GM18526 (cell line): Measurements from ENCODE around the gene NXPH1.

ENCODE experiments used
- POLR2A ChIP-seq: IDR thresholded peaks from 3 replicates; pipeline ENCODE4 v1.6.1; 2011; ENCODE audit not compliant: insufficient read length; ENCODE audit errors: extremely low read depth

The NXPH1 gene

DNA sequence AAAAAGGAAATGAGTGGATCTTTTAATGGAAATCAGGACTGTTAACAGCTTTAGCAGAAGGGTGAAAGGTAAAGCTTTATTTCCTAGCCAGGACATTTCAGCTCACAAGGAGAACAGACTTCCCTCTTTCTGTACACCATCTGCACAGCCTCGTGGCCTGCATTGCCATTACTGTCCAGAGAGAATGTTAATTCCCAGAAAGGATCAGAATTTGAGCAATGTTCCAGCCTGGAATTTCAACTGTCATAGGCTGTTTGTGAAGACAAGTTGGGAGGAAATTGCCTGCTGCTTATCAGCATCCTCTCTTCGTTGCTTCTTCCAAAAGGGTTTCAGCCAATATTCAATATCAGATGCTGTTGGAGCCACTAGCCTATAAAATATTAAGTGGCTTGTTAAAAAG, 22.0 kb downstream of the NXPH1 start:
- TF ChIP-seq POLR2A = no peak

DNA sequence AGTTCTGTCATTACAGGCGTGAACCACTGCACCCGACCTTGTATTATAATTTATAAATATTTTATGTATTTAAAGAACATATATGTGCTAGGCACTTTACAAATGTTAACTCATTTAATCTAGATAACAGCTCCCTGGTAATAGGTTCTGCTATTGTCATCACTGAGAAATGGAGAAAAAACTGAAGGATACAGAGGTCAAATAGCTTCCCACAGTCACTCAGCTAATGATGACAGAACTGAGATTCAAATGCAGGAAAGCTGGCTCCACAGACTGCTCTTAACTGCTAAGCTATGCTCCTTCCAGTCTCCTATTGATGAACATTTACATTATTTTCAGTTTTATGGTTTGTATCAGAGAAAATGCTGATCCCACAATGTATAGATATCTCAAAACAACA, 28.9 kb downstream of the NXPH1 start:
- no peak for TF ChIP-seq POLR2A

DNA sequence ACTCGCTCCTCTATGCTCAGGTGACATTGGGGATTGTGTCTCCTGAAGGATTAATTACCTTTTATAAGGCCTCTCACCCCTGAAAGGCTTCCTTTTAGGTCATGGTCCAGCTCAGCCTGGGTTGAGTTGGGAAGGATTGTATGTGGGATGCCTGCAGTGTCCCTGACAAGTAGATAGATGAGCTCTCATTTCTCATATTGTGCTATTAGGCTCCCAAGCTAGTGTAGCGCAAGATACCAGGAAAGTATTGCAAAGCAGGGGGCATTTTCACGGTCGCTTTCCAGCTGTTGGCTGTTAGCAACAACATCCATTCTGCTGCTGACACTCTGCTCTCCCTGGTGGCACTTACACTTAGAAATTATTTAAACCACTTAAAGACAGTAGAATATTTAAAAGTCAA, 31.9 kb downstream of the NXPH1 start:
- no peak for TF ChIP-seq POLR2A

DNA sequence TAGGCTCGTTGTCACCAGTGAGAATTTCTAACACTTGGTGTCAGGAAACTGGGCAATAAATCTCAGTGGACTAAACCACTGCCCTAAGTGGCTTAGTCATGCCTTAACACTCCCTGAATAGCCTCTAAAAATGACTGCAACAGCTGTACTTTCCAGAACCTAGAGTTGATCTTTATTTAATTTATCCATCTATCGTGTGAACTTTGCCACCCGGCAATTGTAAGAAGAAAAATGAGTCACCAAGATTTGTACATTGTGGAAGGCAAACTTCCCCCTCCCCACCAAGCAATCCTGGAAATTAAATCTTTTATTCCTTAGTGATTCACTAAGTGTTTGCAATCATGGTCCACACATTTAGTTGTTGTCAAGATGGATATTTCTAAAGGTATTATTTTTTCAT, 47.1 kb downstream of the NXPH1 start:
- no peak for TF ChIP-seq POLR2A

DNA sequence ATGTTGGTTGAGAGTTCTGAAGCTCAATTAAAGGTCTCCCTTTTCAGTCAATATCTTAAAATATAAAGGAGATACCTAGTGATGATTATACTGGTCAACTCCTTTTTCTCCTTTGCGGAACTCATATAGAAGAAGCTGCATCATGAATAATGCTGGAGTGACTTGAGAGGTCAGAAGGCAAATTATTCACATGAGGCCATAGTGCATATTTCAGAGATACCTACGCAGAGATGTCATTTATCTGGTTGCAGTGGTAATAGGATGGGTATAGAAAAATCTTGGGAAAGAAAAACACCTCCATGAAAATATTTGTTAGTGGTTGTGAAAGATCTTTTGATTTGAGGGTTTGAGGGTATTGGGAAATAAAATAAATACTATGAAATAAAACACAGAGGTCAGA, 47.7 kb downstream of the NXPH1 start:
- TF ChIP-seq POLR2A = no peak

DNA sequence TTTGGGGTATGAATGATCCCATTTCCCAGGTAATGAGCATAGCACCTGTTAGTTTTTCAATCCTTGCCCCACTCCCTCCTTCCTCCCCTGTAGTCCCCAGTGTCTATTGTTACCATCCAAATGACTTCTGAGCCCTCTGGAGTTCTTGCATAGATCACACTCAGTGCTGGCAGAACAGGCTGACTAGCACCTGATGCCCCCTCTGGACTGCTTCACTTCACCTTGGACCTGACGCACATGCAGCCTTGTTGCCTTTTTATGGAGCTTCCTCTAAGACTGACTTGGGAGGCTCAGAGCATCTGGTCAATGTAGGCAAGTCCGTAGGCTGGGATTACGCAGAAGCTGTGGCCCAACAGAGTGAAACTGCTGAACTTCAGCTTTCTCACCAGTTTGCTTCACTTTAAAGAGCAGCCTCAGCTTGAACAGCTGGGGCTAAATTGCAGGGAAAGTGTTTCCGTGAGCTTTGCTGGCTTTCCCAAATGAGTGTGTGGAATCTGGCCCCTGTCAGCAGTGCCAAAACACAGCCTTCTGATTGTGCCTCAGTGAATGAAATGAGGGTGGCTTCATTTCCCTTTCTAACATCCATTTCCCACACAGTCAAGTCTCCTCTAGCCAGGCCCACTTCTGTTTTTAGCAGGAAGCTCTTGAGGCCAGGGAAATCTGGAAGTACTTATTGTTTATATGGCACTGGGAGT, 48.5 kb downstream of the NXPH1 start:
- no peak for TF ChIP-seq POLR2A

DNA sequence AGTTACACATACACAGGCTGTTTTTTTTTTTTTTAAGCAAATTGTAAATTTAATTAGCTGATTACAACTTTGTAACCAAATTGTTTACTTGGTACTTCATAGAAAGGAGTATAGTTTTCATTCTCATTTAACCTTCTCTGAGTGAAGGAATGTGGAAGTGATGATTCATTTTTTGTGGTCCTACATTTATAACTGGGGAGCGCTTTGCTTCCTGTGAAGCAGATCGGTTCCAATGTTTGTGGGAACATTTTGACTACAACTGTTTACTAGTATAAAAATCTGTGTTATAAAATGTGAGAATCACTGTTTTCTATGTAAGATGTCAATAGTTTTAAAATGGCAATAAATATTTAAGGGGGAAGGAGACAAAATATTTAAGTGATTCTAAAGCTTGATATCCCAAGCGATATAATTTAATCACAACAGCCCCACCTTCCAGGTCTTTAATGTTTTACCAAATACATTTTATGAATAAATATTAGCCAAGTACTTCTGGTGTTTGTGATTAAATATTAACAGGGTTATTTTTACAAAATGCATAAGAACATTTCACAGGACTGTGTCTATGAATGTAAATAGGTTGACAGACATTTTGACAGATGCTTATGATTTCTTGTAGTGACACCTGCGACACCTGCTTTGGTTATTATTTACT, 57.1 kb downstream of the NXPH1 start:
- TF ChIP-seq POLR2A = no peak

DNA sequence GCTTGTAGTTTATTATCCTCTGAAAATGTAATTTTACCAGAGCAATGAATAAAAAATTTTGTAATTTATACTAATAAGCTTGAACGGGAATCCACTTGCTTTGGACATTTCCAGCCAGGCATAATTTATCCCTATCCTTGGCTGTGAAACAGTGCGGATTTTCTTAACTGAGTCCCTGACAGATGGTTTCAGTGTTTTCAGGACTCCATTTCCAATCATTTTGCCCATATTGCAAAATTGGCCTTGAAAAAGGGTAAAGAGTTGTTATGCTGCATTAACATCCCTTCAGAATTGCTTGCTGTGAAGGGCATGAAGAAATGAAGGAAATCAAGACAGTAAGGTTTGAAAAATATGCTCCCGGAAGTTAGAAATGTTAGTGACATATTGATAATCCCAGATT, 57.7 kb downstream of the NXPH1 start:
- no peak for TF ChIP-seq POLR2A

DNA sequence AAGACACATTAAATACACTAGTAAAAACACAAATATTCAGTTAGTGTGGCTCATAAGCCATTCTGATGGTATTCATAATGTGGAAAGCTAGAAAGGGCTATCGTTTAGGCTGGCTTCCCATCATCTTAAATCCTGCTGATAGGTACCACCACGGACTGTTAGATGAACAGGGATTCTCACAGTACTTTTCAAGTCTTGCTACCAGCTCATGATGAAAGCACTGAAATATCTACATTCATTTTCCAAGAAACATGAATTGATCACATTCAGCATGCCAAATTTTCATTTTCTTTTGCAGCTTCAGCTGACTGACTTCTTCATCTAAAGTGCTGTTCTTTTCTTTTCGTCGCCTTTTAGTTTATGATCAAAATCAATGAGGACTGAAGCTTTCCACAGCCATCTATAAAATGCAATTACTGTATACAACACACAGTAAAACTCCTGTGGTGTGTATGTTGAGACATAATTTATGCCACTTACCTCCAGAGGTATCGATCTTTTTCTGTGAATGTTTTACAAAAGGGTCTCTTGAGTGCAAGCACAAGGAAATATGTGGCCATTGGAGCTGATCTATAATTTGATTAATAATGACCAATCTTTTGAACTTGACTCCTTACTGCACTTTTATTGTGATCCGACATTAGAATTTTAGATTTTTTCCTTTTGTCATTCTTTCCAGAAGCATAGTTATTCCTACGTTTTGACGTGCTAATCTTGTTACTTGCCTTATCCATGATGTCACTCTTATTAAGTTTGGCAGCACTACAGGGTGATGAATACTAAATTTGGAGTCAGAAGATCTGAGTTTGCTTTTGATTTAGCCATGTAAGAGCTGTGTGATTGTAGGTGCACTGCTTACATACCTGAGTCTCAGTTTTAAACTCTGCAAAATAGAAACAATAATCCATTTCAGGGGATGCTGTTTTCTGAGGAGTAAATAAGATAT, 58.4 kb downstream of the NXPH1 start:
- TF ChIP-seq POLR2A = no peak

DNA sequence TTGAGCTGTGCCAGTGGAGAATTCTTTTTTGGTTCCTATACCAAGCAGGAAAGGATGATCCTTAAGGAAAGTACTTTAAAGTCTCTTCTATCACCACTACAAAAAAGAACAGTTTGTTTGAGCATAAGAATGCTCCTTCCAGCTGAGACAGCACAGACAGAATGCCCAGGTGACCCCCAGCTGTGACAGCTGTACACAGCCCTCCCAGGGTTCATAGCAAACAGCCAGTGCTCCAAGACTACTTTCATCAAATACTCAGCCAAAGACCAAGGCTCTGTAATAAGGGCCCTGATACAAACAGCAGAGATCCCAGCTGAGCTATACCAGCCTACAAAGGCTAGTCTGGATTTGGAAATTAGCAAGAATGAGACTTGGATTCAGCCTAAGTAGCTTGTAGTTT, 65.7 kb downstream of the NXPH1 start:
- TF ChIP-seq POLR2A = no peak

DNA sequence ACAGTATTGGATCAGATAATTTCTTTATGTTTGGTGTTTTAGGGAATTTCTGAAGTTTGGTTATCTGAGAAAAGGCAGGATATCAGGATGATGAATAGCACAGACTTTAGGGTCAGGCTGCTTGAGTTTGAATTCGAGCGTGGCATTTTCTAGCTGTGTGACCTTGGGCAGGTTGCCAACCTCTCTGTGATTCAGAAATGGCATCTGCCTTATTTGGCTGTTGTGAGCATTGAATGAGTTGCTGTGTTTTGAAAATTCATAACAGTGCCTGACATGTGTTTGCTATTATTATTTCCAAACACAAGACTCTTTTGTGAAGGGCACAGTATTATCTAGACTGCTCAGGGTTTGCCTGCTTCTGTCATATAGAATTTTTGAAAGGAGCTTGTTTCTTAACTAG, 66.9 kb downstream of the NXPH1 start:
- no peak for TF ChIP-seq POLR2A

DNA sequence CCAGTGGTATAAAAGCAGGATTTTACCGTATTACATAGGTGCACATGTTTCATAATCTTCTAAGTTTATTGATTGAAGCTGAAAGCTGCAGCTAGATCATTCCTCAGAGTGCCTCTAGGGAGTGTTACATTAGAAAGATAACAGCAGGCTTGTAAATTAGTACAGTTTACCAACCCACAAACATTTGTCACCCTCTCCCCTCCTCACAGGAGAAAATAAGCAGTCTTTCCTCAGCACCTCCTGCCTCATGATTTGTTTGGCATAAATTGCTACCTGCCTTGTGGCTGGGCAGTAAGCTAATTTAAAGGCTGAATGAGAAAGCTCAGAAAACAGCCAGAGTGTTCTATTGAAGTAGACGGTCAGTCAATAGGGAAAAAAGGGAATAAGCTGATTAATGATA, 74.2 kb downstream of the NXPH1 start:
- TF ChIP-seq POLR2A = no peak

DNA sequence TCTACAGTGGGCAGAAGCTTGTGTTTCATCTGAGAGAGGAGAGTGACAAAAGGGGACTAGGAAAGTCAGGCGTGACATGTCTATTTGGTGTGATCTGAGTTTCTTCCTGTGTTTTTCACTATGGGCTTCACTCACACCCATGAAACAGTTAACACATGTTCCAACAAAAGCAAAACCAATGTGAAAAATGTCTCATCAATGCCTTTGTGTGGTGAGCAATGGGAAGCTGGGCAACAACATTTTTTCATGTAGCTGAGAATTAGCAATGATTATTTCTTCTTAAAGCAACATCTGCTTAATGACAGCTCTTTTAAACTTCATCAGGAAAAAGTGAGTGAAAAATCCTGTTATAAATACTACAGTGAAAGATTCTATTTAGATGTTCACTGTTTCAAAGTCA, 76.2 kb downstream of the NXPH1 start:
- no peak for TF ChIP-seq POLR2A

DNA sequence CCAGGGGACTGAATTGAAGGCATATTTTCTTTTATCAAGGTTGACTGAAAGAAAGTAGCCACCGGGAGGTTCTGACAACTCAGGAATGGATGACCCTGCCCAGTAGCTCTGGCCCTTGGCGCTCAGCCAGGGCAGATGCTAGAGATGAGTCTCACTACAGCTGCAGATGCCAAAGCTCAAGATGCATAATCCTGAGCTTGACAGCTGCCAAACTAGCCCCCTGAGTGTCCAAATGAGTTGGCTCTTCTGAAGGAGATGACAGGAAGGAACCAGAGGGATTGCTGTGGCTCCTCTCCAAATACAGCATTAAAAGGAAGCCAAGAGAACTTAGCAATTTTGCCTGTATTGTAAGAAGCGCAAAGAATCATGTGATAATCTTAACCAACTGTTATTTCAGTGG, 78.4 kb downstream of the NXPH1 start:
- no peak for TF ChIP-seq POLR2A

DNA sequence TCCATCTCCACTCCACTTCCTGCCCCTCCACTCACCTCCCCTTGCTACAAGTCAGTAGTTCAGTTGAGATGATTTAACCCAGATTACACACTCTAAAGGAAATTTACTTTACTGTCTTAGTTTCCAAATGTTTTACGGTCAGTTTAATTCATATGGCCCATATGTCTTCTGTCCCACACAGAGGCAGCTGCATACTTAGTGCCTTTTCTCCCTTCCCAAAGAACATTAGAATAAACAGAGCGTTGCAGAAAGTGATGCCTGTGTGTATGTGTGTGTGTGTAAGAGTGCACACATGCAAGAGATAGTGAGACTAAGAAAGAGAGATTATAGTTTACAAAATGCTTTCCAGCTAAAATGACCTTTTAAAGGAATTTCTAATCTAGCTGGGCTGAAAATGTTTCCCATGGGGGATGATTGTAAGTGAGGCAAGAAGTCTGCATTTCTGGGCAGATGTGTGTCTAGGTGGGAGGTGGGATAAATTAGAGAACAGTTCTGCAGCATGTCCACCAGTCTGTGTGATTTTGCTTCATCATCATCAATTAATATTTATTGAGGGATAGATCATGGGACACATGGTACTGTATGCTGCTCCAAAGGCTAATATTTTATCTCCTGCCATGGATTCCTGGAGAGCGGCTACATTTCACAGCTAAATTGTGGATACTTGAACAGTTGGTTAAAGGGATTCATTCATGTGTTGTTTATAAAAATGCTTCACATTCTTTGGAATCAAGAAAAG, 81.5 kb downstream of the NXPH1 start:
- TF ChIP-seq POLR2A = no peak

DNA sequence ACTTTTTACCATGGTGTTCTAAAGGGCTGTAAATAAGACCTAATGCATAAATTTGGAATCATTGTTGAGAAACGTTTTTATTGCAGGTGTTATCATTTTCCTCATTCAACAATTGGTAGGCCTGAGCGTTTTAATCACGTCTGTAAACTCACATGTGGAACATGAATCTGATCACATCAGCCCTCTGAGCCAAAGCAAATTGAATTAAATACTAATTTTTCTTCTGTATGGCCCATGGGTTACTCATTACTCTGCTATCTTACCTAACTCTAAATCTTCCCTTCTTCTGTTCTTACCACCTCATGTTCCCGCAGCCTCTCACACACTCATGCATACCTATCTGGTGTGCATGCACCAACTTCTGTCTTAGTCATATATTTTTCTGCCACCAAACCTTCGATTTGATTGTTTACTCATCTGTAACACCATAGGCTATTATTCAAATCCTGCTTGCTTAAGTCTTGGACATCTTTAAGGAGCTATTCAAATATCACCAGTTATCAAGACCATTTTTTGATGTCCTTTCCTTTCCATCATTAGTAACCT, 82.3 kb downstream of the NXPH1 start:
- no peak for TF ChIP-seq POLR2A

DNA sequence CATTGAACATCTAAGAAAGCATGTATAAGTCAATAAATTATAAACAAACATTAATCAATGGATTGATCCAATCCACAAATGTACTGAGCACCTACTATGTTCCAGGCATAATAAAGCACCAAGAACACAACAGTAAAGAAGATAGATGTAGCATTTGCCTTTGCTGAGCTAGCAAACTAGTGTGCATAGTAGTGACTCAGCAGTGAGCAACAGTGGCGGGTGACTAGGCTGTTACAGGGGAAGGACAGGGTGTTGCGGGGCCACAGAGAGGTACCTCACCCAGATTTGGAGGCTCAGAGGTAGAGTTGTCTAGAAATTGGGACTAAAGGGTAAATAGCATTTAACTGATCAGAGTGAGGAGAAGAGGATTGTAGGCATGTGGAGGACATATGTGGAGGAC, 83.6 kb downstream of the NXPH1 start:
- no peak for TF ChIP-seq POLR2A
